Coronary artery (tissue), 2 donors: Measurements from ENCODE around the gene LRRC61.
"Not testable (repeated sequence)": the region's sequence is repeated elsewhere in the genome, so short reads cannot be mapped to it uniquely, and the experiment has no call there.

Experiments used
- DNase-seq: peaks from one replicate; pipeline ENCODE4 v3.0.0-alpha.2; 2017; ENCODE audit warnings: low spot score
- H3K27ac ChIP-seq, 2 donors: fragments of 200-600 bp; sonication (generic); one replicate each; pipeline ENCODE4 v1.5.1; 2016 to 2019
- H3K4me3 ChIP-seq: fragments of 200-600 bp; sonication (generic); 2 replicates; pipeline ENCODE4 v1.5.1; 2016; ENCODE audit warnings: mild to moderate bottlenecking, moderate library complexity
- CTCF ChIP-seq: fragments of 200-600 bp; sonication (generic); IDR thresholded peaks from one replicate; pipeline ENCODE4 v1.5.1; 2019; ENCODE audit warnings: antibody characterized with exemption

LRRC61 gene

DNA sequence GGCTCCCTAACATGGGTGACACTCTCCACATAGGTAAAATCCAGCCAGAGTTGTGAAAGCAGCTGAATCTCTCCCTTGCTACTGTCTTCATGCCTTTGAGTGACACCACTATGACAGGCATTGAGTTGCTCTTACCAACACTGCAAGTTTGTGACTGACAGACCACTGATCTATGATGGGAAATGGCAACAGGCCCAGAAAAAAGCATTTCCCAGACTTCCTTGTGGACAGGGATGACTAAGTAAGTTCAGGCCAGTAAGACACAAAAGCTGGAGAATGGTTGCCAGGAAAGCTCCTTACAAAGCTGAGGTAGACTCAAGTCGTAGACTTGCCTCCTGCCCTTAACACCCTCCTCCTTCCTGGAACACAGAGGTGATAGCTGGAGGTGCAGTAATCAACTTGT, 20.2 kb upstream of the LRRC61 start:
- H3K4me3 ChIP-seq, H3K27ac ChIP-seq, DNase-seq: not testable (repeated sequence)

DNA sequence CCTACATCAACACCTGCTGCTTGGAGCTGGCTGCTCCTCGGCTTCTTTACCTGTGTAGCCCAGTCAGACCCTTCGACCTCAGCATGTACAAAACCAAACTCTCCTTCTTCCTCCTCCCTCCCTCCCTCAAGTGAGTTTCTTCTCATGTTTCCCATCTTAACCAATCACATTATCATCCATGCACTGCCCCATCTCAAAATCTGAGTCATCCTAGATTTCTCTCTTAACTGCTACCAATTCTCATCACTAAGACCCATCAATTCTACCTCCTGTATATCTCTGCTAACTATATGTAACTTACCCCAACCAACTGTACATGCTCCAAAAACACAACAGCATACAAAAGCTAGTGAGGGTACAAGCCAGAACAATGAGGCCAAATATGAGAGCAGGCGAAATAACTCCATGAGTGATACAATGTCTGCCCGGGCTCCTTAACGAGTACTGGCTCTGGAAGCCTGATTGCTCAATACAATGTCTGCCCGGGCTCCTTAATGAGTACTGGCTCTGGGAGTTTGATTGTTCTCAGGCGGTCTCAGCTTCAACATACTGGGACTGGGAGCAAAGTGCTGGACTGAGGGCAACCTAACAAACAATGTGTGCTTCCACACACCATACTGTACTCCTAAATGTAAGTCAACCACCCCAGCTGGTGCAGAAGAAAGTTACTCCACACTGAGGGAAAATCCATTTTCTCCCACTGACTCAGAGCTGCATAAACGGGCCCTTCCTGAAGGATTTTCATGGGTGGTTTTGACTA, 18.5 kb upstream of the LRRC61 start:
- H3K27ac ChIP-seq, H3K4me3 ChIP-seq, DNase-seq: not testable (repeated sequence)

GRCh38 chr7:150305259-150305902, 17.8 kb upstream of the LRRC61 start:
- not testable (repeated sequence) for H3K27ac ChIP-seq, DNase-seq, H3K4me3 ChIP-seq

DNA sequence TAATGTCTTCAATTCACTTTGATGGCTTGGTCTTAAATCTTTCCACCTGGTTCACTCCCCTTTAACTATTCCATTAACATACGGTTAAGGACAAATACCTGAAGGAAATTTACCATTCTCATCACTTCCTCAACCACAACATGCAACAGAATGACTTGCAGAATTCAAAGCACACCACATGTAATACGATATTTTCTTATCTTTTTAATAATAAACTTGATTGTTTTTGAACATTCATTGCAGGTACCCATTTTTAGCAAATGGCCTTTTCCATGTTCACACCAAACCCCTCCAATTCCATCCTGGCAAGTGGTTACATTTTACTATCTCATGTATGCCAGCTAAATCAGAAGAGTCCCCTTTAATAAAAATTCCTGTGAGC, 17.3 kb upstream of the LRRC61 start:
- not testable (repeated sequence) for H3K27ac ChIP-seq, H3K4me3 ChIP-seq, DNase-seq

- not testable (repeated sequence) for DNase-seq, H3K27ac ChIP-seq, H3K4me3 ChIP-seq
These were observed 16.8 kb upstream of the LRRC61 start for GRCh38 chr7:150306377-150306776.

DNA sequence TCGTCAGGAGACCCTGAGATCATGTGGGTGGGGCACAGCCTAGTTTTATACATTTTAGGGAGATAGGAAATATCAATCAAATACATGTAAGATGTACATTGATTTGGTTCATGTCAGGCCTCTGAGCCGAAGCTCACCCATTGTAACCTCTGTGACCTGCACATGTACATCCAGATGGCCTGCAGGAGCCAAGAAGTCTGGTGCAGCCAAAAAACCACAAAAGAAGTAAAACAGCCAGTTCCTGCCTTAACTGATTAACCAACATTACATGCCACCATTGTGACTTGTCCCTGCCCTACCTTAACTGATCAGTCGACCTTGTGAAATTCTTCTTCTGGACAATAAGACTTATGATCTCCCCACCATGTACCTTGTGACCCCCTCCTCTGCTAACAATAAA, 16.0 kb upstream of the LRRC61 start:
- no peak overlapping the region for H3K4me3 ChIP-seq
- no peak overlapping the region for H3K27ac ChIP-seq
- no peak for TF ChIP-seq CTCF
- DNase-seq: no peak

- Histone ChIP-seq H3K27ac (no peak overlapping the region), H3K4me3 (no peak overlapping the region)
- DNase-seq: no peak
- TF ChIP-seq CTCF: no peak
These were observed 15.3 kb upstream of the LRRC61 start for GRCh38 chr7:150307904-150308303.

DNA sequence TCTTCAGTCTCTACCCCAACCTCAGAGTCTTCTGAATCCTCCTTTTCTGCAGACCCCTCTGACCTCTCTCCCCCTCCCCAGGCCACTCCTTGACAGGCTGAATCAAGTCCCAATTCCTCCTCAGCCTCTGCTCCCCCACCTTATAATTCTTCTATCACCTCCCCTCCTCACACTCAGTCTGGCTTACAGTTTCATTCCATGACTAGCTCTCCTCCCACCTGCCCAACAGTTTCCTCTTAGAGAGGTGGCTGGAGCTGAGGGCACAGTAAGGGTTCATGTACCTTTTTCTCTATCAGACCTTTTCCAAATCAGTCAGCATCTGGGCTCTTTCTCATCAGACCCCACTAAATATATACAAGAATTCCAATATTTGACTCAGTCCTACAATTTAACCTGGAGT, 14.6 kb upstream of the LRRC61 start:
- no peak overlapping the region for H3K27ac ChIP-seq
- no peak overlapping the region for H3K4me3 ChIP-seq
- TF ChIP-seq CTCF: no peak
- DNase-seq: no peak

- Histone ChIP-seq H3K27ac (no peak overlapping the region), H3K4me3 (no peak overlapping the region)
- no peak for DNase-seq
- no peak for TF ChIP-seq CTCF
These were observed 12.0 kb upstream of the LRRC61 start for GRCh38 chr7:150311146-150311545.

GRCh38 chr7:150311711-150312110, 11.4 kb upstream of the LRRC61 start:
- TF ChIP-seq CTCF: no peak
- Histone ChIP-seq H3K27ac (no peak overlapping the region), H3K4me3 (no peak overlapping the region)
- no peak for DNase-seq

DNA sequence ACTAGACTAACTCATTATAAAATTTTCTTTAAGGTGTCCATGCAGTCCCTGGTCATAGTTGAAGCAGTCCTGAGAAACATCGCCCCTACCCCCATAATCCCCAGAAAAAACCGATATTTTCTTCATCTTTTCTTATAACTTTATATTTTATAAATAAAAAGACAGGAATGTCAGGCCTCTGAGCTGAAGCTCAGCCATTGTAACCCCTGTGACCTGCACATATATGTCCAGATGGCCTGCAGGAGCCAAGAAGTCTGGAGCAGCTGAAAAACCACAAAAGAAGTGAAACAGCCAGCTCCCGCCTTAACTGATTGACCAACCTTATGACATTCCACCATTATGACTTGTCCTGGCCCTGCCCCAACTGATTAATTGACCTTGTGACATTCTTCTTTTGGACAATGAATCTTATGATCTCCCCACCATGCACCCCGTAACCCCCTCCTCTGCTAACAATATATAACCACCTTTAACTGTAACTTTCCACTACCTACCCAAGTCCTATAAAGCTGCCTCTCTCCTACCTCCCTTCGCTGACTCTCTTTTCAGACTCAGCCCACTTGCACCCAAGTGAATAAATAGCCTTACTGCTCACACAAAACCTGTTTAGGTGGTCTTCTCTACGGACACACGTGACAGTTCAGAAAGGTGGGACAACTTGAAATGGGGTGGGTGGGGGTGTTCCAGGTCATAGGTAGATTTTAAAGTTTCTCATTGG, 10.3 kb upstream of the LRRC61 start:
- not testable (repeated sequence) for DNase-seq, H3K4me3 ChIP-seq, H3K27ac ChIP-seq
